HK-2 (cell line): ENCODE results near the gene EBF4.

Experiments used
- DNase-seq: peaks from one replicate; pipeline ENCODE4 v3.0.0-alpha.2; 2018; ENCODE audit not compliant: unreplicated experiment

Gene EBF4

DNA sequence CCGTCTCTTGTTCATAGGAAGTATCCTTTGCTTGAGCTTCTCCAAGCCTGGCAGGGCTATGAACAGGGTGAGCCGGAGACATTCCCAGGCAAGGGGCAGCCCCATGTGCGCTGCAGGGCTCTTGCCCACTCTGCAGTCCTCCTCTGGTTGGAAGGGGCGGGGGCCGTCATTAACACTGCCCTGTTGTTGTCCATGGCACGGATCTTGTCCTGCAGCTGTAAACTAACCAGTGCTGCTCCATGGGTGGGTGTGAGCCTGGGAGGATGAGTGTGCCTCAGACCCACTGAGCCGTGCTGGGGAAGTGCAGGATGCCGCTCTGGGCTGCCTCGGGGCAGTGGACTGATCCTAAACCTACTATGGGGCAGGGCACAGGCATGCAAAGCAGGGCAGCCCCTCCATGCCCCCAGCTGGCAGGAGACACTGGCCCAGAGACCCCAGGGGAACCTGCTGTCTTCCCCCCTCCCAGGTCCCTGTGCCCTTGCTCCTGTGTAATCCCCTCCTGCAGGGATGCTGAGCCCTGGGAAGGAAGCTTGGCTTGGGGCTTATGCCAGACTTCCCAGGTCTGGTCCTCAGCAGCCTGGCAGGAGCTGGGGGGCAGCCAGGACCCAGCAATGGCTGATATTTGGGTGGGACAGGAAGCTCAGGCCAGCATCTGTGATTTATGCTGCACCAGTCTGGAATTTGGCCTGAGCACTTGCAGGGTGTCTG, 8.5 kb downstream of the EBF4 start:
- DNase-seq, result no peak

- no peak for DNase-seq
Observed at GRCh38 chr20:2701671-2702081, 9.1 kb downstream of the EBF4 start.

- DNase-seq, result no peak
Observed at GRCh38 chr20:2703716-2704475, 11.3 kb downstream of the EBF4 start.

GRCh38 chr20:2705931-2706645, 13.5 kb downstream of the EBF4 start:
- DNase-seq, result no peak

DNA sequence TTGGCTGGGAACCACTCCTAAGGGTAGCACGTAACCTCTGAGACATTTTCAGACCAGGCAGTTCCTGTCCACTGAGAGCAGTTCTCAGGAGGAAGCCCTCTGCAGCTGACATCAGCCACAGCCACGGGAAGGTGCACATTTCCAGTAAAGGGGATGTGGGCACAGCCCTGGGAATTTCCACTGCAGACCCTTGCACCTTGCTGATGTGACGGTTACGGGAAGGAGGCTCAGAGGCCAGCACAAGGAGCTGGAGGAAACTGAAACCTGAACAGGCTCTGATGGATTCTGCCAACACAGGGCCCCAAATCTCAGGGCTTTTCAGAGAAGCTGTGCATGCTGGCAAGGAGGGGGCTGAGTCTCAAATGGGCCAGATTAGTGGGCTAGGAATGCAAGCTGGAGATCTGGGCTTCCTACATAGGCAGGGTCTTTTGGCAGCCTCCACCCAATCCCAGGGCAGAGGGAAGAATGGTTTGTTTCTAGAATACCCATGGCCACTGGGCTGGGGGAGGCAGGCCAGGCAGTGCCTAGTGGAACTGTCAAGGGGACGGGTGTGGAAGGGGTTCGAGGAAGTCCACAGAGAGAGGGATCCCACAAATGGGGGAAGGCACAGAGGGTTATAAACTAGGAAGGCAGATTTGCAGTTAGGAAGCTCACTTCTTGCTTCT, 14.2 kb downstream of the EBF4 start:
- DNase-seq, result no peak

DNA sequence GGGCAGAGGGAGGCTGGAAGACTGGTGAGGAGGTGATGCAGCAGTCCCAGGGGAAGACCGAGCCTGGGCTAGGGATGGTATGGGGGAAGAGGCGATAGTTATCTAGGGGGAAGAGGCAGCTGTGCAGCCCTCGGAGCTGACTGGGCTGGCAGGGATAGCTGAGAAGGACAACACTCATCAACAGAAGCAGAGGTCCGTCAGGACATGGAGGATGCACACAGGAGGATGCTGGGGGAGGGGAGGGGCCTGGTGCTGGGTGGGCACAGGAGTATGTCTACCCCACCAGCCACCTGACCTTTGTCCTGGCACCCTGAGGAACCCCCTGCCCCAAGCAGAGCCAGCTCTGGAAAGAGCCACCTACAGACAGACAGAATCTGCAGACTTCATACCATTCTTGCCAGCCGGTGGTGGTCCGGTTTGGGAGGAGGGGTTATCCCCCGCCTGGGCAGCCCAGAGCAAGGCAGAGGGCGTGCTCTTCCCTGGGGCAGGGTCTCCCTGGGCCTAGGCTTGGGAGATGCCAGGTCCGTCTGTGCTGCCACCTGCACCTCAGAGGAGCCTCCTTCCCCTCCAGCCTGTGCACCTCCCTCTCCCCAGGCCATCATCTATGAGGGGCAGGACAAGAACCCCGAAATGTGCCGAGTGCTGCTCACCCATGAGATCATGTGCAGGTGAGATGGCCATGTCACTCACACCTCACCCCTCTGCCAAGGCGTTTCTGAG, 14.9 kb downstream of the EBF4 start:
- DNase-seq, result no peak

GRCh38 chr20:2708073-2708415, 15.5 kb downstream of the EBF4 start:
- no peak for DNase-seq

DNA sequence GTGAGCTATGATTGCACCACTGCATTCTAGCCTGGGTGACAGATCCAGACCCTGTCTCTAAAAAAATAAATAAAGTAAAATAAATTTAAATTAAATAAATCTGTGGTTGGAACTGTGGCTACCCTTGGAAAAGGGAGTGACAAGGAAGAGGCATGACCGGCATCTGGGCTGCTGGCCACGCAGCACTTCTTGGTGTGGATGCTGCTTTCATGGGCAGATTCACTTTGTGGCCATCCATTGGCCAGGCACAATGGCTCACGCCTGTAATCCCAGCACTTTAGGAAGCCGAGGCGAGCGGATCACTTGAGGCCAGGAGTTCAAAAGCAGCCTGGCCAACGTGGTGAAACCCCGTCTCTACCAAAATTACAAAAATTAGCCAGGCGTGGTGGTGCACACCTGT, 16.1 kb downstream of the EBF4 start:
- no peak for DNase-seq

GRCh38 chr20:2709205-2709981, 16.8 kb downstream of the EBF4 start:
- DNase-seq, result no peak

DNA sequence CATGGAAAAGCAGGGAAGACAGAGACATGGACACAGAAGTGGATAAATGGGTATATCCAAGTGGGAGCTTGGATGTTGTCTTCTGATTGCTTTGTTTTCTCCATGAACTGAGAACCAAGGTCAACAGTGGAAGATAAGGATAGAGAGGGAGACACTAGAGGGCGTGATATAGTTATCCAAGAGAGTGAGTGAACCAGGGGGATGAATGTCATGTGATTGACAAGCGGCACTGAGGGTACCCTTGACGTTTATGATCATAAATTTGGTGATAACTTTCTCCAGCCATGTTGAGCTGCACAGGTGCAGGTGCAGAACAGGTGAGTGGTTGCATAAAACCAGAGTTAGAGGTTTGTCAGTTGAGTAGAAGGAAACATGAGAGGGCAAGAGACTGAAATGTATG, 20.7 kb downstream of the EBF4 start:
- no peak for DNase-seq

GRCh38 chr20:2729251-2729713, 36.7 kb downstream of the EBF4 start:
- DNase-seq, result no peak

- no peak for DNase-seq
Observed at GRCh38 chr20:2729791-2730190, 37.2 kb downstream of the EBF4 start.

DNA sequence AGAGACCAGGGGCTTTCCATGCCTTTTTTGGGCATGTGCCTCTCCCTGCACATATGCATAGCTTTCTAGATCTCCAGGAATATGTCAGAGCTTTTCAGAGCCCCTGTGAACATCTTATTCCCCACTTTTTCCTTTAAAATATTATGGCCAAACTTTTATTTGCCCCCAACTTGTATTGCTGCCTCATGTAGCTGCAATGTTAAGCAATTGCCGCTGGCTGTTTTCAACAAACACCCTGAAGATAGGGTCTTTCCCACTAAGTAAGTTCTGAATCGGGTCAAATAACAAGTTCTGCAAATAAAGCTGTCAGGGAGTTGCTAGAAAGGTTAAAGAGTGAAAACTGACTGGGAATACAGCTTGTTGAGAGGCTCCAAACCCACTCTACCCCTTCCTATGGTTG, 42.3 kb downstream of the EBF4 start:
- no peak for DNase-seq

GRCh38 chr20:2736441-2736840, 43.9 kb downstream of the EBF4 start:
- no peak for DNase-seq

GRCh38 chr20:2738331-2739041, 45.9 kb downstream of the EBF4 start:
- no peak for DNase-seq

- DNase-seq, result no peak
Observed at GRCh38 chr20:2739042-2739398, 46.4 kb downstream of the EBF4 start.

GRCh38 chr20:2740702-2741101, 48.1 kb downstream of the EBF4 start:
- DNase-seq, result no peak

DNA sequence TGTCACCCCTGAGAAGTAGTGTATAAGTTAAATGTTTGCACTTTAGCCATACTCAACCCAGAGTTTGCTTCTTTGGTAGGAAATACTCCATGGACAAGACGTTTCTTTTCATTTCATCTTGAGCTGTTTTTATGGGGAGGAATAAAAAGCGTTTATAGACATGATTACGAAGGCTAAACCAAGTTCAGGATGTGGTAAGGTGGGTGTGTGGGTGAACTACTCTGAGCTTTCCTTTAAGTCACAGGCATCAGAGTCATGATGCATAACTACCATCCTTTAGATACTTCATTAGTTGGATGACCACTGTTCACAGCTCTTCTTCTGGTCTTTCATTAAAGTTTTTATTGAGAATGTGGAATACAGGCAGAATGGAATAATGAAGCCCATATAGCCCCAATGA, 48.9 kb downstream of the EBF4 start:
- DNase-seq, result no peak

- no peak for DNase-seq
Observed at GRCh38 chr20:2741881-2742280, 49.3 kb downstream of the EBF4 start.

- no peak for DNase-seq
Observed at GRCh38 chr20:2742431-2742830, 49.9 kb downstream of the EBF4 start.
